Measurements from ENCODE around the gene SERTAD1. TPM values are rescaled to one million over a fixed set of nuclear protein-coding genes. Genes with fewer than 3 reads are reported as not detected.

SERTAD1 gene
- total and polyA plus RNA-seq, 2 of the 4 experiments (the other 2 are of a cell fraction) = 21.1 to 27.4 TPM

DNA sequence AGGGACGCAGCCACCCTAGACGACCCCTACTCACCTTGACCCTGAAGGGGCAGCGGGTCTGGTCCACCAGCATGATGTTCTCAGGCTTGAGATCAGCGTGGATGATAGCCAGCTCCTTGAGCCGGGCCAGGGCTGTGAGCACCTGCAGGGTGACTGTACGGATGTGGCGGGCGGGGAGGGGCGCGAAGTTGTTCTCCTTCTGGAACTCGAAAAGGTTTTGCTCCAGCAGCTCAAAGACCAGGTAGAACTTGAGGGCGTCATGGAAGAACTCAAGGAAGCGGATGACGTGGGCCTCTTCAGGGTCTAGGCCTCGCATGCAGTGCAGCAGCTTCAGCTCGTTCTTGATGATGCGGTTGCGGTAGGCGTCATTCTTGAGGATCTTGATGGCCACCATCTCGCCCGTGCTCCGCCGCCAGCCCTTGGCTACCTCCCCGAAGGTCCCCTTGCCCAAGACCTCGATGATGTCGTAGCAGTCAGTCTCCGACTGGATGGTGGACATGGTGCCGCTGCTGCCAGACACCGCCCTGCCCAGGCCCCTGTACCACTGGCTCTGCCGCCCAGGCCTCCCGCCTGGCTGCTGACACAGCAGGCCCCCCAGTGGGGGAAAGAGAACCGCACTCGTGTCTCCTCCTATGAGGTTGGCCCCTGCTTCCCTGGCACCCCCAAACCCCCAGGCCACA lies 36.2 kb downstream of the SERTAD1 start:
- Histone ChIP-seq H2AK5ac (ENCODE audit: low read depth, low read length) (no peak overlapping the region), H2BK120ac (ENCODE audit: low read depth, low read length) (no peak overlapping the region), H3K36me3 (ENCODE audit: control insufficient read depth, insufficient read depth, low read length) (no peaks in the 10 kb centered on the region), H3K79me1 (ENCODE audit: low read depth in 1 of 2, low read length in 2 of 2) (no peaks in the 10 kb centered on the region), H2BK15ac (ENCODE audit: low read depth, low read length) (no peak overlapping the region), H3K27ac (ENCODE audit: insufficient read depth, low read length) (no peak overlapping the region), H2AFZ (replicated peaks; ENCODE audit: low read length, poor library complexity) (no peak overlapping the region), H3K14ac (replicated peaks; ENCODE audit: low read depth, low read length) (no peak overlapping the region), H3K4me1 (ENCODE audit: control insufficient read depth, insufficient read depth, low read length) (no peaks in the 10 kb centered on the region), H3K27me3 (ENCODE audit: control insufficient read depth, insufficient read depth, low read length) (no peaks in the 10 kb centered on the region; the same call in 1 of the 2 replicates), H2BK20ac (ENCODE audit: low read depth, low read length) (no peak overlapping the region), H3K4me3 (ENCODE audit: insufficient read depth, low read depth, low read length) (no peak overlapping the region), H4K20me1 (ENCODE audit: insufficient read depth, low read length) (no peaks in the 10 kb centered on the region), H3K4me2 (ENCODE audit: low read depth, low read length) (no peak overlapping the region), H4K91ac (ENCODE audit: insufficient read depth, low read depth, low read length) (no peak overlapping the region), H2AK9ac (replicated peaks; ENCODE audit: low read depth, low read length, poor library complexity) (no peak overlapping the region), H4K5ac (ENCODE audit: low read depth, low read length) (no peak overlapping the region), H3K4ac (ENCODE audit: low read depth, low read length) (no peak overlapping the region), H4K8ac (ENCODE audit: low read depth in 2 of 2, low read length in 2 of 2) (no peak overlapping the region), H3K23ac (ENCODE audit: low read depth, low read length) (no peak overlapping the region), H3K18ac (ENCODE audit: low read depth, low read length) (no peak overlapping the region), H3K9me1 (ENCODE audit: insufficient read depth, low read length) (no peaks in the 10 kb centered on the region), H3K9ac (ENCODE audit: low read depth, low read length) (no peak overlapping the region), H3K9me3 (ENCODE audit: control insufficient read depth, insufficient read depth, low read length) (no peaks in the 10 kb centered on the region), H3K56ac (ENCODE audit: extremely low read depth, insufficient read depth, low read length) (no peak overlapping the region), H2BK5ac (ENCODE audit: low read depth, low read length, poor library complexity, severe bottlenecking) (no peak overlapping the region)
- ChIA-PET CTCF (interaction anchor here (0.7 kb wide), 1 partner anchor 31 kb away, joined by 3 read pairs; no protein-coding TSS in a partner anchor), POLR2A (ENCODE audit: unreplicated experiment) (no interaction called here)
- no peak for ATAC-seq (ENCODE audit: low read depth)
- dilution Hi-C loops (cut with HindIII; ENCODE audit: low sequenced_read_pairs, unreplicated experiment) = no loop called here
- in situ Hi-C loops (cut with MboI; ENCODE audit: low sequenced_read_pairs) = no loop called here
- WGBS, 2 experiments (ENCODE audit: extremely low coverage in 2 of 2, insufficient read length in 1 of 2) = 95% methylated on average over 22 of the region's 33 CpGs; no CpG with 5 or more reads in 1 of the 2 experiments
- no TSS peak for BruUV-seq (replicated peaks)
- intact Hi-C loops (cut with micrococcal nuclease) = no loop called here
- TF ChIP-seq RCOR1 (IDR thresholded peaks at IDR 0.05; ENCODE audit: insufficient replicate concordance, low read length) = no peak
- no peak for DNase-seq

Data from IMR-90 (cell line).